ENCODE measurements around the gene PPM1K. TPM values are rescaled to one million over a fixed set of nuclear protein-coding genes. Genes with fewer than 3 reads are reported as not detected.

The PPM1K gene
- polyA plus RNA-seq, 1 donor from 2014 or later, result 177 TPM

DNA sequence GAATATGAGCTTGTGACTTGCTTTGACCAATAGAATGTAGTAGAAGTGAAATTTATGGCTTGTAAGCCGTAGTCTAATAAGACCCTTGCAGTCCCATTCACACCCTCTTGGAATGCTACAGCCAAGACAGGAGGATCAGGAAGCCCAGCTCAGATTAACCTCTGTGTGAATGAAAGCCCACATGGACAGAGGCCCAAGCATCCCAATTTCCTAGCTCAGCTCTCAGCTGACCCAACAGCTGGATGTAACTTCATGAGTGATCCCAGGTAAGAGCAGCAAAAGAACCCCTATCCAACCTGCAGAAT, 12.8 kb upstream of the PPM1K start:
- TF ChIP-seq, protein P1, sequence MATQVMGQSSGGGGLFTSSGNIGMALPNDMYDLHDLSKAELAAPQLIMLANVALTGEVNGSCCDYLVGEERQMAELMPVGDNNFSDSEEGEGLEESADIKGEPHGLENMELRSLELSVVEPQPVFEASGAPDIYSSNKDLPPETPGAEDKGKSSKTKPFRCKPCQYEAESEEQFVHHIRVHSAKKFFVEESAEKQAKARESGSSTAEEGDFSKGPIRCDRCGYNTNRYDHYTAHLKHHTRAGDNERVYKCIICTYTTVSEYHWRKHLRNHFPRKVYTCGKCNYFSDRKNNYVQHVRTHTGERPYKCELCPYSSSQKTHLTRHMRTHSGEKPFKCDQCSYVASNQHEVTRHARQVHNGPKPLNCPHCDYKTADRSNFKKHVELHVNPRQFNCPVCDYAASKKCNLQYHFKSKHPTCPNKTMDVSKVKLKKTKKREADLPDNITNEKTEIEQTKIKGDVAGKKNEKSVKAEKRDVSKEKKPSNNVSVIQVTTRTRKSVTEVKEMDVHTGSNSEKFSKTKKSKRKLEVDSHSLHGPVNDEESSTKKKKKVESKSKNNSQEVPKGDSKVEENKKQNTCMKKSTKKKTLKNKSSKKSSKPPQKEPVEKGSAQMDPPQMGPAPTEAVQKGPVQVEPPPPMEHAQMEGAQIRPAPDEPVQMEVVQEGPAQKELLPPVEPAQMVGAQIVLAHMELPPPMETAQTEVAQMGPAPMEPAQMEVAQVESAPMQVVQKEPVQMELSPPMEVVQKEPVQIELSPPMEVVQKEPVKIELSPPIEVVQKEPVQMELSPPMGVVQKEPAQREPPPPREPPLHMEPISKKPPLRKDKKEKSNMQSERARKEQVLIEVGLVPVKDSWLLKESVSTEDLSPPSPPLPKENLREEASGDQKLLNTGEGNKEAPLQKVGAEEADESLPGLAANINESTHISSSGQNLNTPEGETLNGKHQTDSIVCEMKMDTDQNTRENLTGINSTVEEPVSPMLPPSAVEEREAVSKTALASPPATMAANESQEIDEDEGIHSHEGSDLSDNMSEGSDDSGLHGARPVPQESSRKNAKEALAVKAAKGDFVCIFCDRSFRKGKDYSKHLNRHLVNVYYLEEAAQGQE (IDR thresholded peaks at IDR 0.05; ENCODE audit: borderline replicate concordance), result no peak
- TF ChIP-seq MXI1 (conservative IDR thresholded peaks at IDR 0.05; ENCODE audit: poor library complexity, severe bottlenecking), result no peak
- TF ChIP-seq SMC3 (conservative IDR thresholded peaks at IDR 0.05; ENCODE audit: poor library complexity), result no peak
- TF ChIP-seq, protein P2, sequence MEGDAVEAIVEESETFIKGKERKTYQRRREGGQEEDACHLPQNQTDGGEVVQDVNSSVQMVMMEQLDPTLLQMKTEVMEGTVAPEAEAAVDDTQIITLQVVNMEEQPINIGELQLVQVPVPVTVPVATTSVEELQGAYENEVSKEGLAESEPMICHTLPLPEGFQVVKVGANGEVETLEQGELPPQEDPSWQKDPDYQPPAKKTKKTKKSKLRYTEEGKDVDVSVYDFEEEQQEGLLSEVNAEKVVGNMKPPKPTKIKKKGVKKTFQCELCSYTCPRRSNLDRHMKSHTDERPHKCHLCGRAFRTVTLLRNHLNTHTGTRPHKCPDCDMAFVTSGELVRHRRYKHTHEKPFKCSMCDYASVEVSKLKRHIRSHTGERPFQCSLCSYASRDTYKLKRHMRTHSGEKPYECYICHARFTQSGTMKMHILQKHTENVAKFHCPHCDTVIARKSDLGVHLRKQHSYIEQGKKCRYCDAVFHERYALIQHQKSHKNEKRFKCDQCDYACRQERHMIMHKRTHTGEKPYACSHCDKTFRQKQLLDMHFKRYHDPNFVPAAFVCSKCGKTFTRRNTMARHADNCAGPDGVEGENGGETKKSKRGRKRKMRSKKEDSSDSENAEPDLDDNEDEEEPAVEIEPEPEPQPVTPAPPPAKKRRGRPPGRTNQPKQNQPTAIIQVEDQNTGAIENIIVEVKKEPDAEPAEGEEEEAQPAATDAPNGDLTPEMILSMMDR (IDR thresholded peaks at IDR 0.05; ENCODE audit: poor library complexity, severe bottlenecking), result no peak
- no peak for TF ChIP-seq EP300 (conservative IDR thresholded peaks at IDR 0.05; ENCODE audit: poor library complexity, severe bottlenecking)
- TF ChIP-seq EZH2 (IDR thresholded peaks at IDR 0.05; ENCODE audit: borderline replicate concordance, insufficient read depth, low read length, poor library complexity, severe bottlenecking), result no peak
- no peak for TF ChIP-seq POLR2AphosphoS5 (IDR thresholded peaks at IDR 0.05)
- no peak for TF ChIP-seq RAD21 (conservative IDR thresholded peaks at IDR 0.05)
- no peak for TF ChIP-seq TAF1 (IDR thresholded peaks at IDR 0.05; ENCODE audit: low read depth)
- Histone ChIP-seq H3K79me2 (replicated peaks; ENCODE audit: insufficient read depth, low read length) (no peaks in the 10 kb centered on the region), H3K9me2 (ENCODE audit: insufficient read depth, low read length) (no peaks in the 10 kb centered on the region), H3F3A (ENCODE audit: insufficient read depth, low read length, poor library complexity, severe bottlenecking) (no peaks in the 10 kb centered on the region), H4K20me1 (ENCODE audit: insufficient read depth) (no peaks in the 10 kb centered on the region), H3K4me2 (ENCODE audit: low read length) (no peak overlapping the region), H3K9me3 (ENCODE audit: low read length) (no peaks in the 10 kb centered on the region), H3K27me3 (ENCODE audit: insufficient read depth, low read depth, low read length) (no peaks in the 10 kb centered on the region), H3K9ac (ENCODE audit: low read length) (no peak overlapping the region), H3K27ac (ENCODE audit: low read length) (no peak overlapping the region), H2AFZ (ENCODE audit: low read depth, low read length) (no peak overlapping the region), H3K36me3 (ENCODE audit: insufficient read depth, low read length) (no peaks in the 10 kb centered on the region), H3K4me3 (ENCODE audit: low read length) (no peak overlapping the region)

GRCh38 chr4:88296413-88297211, 12.3 kb upstream of the PPM1K start:
- Histone ChIP-seq H3K27ac (ENCODE audit: low read length) (no peak overlapping the region), H3K9me2 (ENCODE audit: insufficient read depth, low read length) (no peaks in the 10 kb centered on the region), H3K9me3 (ENCODE audit: low read length) (no peaks in the 10 kb centered on the region), H3K4me3 (ENCODE audit: low read length) (no peak overlapping the region), H3K27me3 (ENCODE audit: insufficient read depth, low read depth, low read length) (no peaks in the 10 kb centered on the region), H3F3A (ENCODE audit: insufficient read depth, low read length, poor library complexity, severe bottlenecking) (no peaks in the 10 kb centered on the region), H3K79me2 (replicated peaks; ENCODE audit: insufficient read depth, low read length) (no peaks in the 10 kb centered on the region), H4K20me1 (ENCODE audit: insufficient read depth) (no peaks in the 10 kb centered on the region), H3K4me2 (ENCODE audit: low read length) (no peak overlapping the region), H3K36me3 (ENCODE audit: insufficient read depth, low read length) (no peaks in the 10 kb centered on the region), H2AFZ (ENCODE audit: low read depth, low read length) (no peak overlapping the region), H3K9ac (ENCODE audit: low read length) (no peak overlapping the region)
- TF ChIP-seq RAD21 (conservative IDR thresholded peaks at IDR 0.05) (no peak), TAF1 (IDR thresholded peaks at IDR 0.05; ENCODE audit: low read depth) (no peak), EP300 (conservative IDR thresholded peaks at IDR 0.05; ENCODE audit: poor library complexity, severe bottlenecking) (no peak), SMC3 (conservative IDR thresholded peaks at IDR 0.05; ENCODE audit: poor library complexity) (no peak), EZH2 (IDR thresholded peaks at IDR 0.05; ENCODE audit: borderline replicate concordance, insufficient read depth, low read length, poor library complexity, severe bottlenecking) (no peak), MXI1 (conservative IDR thresholded peaks at IDR 0.05; ENCODE audit: poor library complexity, severe bottlenecking) (no peak)
- TF ChIP-seq, protein P1 (IDR thresholded peaks at IDR 0.05; ENCODE audit: borderline replicate concordance), result no peak
- TF ChIP-seq, protein P2 (IDR thresholded peaks at IDR 0.05; ENCODE audit: poor library complexity, severe bottlenecking), result no peak
